ENCODE measurements around the gene PROX1.

Gene PROX1

DNA sequence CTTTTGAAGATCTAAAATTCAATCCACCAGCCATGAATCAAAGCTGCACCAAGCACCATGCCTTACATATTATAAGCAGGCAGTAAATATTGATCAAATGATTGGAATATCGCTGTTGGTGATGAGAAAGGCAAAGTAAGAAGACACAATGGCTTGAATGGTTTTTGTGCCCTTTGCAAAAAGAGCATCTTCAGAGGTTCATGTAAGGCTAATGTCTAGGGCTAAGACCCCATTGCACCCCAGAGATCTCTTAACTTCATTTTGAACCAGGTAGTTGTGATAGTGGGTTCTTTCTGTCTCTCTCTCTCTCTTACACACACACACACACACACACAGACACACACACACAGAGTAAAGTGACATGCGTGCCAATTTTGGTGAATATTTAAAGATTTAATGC, 12.0 kb downstream of the PROX1 start:
- DNase-seq (ENCODE audit: low read depth) = no peak

DNA sequence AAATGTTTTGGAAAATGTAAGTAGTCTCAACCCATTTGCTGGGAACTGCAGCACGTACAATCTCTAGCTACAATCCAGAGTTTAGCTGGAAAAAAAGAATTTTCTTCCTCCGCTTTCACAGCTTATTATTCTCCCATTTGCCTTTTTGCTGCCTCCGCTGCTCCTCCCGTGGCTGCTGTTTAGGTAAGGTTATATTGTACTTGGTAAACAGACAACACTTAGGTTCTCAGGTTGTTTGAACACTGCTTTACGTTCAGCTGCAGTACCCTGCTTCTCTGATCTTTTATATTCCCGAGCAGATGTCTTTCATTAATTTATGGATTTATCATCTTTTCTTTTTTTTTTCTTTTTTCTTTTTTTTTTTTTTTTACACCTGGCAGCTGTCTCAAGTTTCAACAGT, 14.3 kb downstream of the PROX1 start:
- DNase-seq (ENCODE audit: low read depth) = no peak

DNA sequence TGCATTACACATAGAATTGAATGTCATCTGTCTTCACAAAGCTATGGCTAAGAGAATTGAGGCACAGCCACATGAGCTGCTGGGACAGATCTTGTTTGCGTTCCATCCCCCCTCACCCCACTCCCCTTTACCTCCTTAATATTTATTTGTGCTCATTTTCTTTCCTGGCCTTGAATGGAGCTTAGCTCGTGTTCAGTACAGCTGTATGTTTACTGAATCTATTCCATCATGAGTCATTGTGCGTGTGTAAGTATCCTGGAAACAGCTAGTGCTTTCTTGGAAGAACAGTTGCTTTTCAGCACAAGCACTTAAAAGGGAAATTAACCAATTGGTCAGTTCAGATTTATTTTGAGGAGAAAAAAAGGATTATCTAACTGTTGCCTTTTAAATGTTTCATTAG, 14.7 kb downstream of the PROX1 start:
- no peak for DNase-seq (ENCODE audit: low read depth)

DNA sequence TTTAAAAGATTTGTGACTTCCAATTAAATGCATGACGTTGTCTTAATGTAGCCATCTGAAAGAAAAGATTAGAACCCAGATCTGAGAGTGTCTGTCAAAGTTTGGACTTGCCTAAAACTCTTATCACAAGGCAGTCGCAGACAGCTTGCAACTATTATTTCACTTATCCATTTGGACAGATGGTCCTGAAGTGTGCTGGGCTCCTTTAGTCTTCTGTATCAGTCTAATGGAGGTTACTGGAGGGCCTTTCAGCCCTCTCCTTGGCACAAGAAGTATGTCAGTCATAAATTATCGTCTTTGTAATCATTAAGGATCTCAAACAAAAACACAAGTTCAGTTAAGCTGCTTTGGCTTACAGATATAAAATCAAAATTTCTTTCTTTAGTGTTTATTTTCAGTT, 15.5 kb downstream of the PROX1 start:
- DNase-seq (ENCODE audit: low read depth) = no peak

DNA sequence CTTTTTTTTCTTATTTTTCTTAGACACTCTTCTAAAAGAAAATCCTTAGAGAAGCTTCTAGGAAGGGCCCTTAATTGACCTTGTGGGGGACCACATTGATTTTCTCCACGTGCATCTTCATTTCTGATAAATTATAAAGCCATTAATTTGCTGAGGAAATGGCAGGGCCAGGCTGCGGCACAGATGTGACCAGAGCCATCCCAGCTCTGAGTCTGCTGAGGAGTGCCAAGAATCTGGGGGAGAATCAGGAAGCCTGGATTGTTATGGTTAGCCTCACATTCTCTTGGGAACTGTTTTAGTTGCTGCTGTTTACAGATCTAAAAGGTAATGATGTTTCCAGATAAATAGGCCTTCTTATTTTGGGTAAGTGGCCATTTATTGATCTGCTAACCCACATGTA, 16.2 kb downstream of the PROX1 start:
- DNase-seq (ENCODE audit: low read depth) = no peak

DNA sequence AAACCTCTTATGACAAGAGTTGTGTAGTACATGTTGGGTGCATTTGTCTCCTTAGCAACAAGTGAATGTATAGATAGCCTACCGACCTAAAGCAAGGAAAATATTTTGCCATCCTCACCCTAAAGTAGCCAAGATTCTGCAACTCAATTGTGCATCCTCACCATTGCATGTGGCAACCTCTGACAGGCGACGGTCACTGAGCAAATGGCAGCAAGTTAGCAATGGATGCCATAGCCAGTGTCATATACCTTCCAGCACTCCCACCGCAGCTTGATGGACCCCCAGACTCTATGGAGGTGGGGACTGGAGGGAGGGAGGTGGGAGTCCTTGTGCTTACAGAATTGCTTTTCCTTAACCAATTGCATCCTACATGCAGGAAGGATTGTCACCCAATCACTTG, 17.0 kb downstream of the PROX1 start:
- no peak for DNase-seq (ENCODE audit: low read depth)

DNA sequence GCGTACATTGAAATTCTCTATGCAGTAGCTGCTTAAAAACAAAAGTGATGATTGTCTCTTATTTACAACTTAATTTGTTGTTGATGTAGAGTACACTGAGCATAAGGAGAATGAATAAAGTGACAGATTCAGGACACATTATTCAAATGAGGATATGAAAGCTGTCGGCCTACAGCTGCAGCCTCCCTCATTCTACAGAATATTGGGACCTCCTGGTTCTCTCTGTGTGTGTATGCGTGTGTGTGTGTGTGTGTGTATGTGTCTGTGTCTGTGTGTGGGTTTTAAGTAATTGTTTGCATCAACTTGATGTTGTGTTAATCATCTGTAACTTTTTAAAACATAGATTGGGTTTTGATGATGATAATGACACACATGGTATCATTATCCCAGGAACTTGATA, 17.9 kb downstream of the PROX1 start:
- DNase-seq (ENCODE audit: low read depth) = no peak

DNA sequence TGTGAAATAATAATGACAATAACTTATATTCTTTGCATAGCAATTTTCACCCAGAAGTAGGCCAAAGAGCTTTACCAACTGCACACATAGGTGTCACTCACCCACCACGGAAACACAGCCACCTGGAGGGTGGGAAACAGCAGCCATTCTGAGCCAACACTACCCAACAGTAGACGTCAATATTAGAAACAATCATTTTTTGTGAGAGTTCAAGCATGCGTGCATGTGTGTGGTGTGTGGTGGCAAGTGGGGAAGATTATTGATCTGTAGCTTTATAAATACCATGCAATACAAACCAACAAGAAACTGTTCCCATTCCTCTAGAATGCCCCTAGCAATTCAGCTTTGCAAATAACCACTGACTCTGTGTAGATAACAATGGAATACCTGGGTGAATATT, 19.1 kb downstream of the PROX1 start:
- DNase-seq (ENCODE audit: low read depth) = no peak

DNA sequence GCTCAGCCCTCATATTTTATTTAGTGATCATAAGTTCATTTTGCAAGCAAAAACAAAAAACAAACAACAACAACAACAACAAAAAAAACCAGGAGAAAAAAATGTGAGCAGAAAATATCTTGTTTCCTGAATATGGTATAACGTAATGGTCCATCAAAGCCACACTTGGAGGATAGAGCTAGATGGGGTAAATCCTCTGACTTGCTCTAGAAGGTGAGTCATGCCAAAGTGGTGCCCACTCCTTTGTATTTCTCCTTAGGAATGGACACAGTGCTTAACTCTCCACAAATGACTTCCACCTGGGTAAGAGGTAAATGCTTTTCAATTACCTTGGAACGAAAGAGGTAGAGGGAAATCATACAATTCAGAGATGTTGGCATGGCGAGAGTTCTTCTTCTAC, 20.6 kb downstream of the PROX1 start:
- DNase-seq (ENCODE audit: low read depth) = no peak

DNA sequence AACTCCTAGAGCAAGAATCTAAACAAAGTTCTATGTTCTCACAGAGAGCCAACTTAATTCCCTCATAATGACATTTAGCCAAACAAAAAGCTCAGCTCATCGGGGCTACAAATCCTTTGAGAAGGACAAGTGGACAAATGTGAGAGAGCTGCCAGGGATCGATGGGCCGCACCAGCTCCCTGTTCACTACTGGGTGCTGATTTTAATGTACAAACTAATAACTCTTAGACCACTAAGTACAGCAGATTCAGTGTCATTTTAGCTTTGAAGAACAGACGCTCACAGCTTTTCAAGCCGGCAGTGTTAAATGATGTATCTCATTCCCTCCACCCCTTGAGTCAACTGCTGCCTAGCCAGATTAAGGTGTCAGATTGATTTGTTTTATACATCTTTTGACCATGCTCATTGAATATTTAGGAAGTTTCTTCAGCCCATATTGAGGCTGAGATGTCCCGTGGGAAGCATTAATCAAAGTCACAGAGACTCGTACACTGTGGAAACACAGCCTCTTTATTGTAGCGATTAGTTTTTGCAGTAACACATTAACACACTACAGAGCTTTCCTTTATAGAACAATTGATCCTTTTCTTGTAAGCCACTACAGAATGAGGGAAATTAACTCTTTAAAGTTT, 21.1 kb downstream of the PROX1 start:
- DNase-seq (ENCODE audit: low read depth) = no peak

DNA sequence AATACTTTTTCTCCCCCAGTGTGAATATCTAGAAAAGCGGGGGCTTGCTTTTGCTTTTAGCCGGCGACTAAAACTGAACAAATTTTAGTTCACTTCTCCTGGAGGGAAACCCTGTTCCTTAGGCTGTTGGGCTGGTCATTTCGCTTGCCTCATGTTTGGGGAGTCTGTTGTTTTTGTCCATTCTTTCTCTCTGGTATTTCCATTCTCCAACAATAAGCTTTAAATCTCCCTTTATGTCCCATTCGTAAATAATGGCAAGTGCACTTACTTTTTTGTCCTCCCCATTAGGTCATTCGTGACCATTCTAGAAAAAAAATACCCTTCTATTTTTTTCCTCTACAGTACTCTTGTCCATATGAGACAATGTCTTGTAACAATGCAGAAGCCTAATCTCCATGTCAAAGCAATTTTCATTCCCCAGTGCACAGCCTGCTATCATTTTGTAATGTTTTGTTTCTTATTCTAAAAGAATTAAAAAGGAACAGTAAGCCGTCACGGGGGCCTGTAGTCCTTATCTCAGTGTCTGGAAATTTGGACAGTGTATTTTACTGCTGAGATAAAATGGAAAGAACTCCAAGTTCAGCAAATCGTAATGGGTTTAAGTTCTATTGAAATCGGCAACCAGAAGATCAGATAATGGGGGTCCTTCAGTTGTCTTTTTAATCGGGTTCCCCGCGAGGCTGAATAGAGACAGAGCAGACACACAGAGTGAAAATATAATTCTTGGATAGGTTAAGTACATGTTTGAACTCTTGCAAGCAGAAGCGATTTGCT, 21.8 kb downstream of the PROX1 start:
- no peak for DNase-seq (ENCODE audit: low read depth)

DNA sequence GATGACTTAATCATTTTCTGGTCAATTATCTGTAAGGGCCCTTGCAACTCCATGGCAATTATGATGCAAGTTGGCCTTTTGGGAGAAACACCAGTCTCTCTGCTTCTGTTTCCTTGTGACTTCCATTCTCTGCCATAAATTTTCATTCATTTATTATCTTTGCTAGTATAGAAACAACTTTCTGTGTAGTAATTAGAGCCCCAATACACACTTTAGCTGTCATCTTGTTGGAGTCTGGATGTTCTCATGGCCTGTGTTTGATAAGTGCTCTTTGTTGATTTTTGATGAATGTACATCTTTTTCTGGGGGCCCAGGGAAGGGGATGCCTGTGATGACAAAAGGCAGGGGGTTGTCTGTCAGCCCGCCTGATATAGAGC, 22.4 kb downstream of the PROX1 start:
- no peak for DNase-seq (ENCODE audit: low read depth)

DNA sequence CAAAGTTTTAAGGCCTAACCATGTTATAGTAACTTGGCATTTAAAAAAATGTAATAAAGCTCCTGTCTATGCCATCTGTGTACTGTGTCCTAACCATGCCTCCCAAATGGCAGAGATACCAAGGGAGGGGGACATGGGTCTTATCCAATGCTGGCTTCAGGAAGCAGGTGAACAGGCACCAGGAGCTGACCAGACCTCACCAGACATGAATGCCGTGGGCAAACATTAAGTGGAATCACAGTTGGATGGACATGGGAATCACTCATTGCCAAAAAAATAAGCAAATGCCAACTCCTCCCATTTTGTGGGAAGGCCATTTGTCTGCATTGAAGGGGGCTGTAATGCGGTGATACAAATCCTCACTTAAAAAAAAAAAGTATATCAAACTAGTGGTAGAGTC, 22.9 kb downstream of the PROX1 start:
- DNase-seq (ENCODE audit: low read depth) = no peak

DNA sequence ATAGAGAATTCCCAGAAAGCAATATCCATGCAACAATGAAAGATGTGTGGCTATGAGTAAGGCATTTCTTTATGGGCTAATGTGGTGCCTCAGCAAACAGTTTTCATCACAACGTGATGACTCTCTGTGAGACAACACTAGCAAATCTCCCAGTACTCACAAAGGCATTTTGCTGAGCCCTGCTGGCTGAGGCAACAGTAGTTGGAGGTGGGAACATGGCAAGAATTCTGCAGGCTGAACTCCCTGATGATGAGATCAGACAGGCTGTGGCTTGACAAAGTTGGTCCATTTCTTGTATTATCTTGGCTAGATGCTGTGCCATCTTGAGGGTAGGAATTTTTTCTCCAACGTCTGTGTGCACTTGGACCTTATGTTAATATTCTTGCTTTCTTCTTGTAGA, 24.6 kb downstream of the PROX1 start:
- DNase-seq (ENCODE audit: low read depth) = no peak

DNA sequence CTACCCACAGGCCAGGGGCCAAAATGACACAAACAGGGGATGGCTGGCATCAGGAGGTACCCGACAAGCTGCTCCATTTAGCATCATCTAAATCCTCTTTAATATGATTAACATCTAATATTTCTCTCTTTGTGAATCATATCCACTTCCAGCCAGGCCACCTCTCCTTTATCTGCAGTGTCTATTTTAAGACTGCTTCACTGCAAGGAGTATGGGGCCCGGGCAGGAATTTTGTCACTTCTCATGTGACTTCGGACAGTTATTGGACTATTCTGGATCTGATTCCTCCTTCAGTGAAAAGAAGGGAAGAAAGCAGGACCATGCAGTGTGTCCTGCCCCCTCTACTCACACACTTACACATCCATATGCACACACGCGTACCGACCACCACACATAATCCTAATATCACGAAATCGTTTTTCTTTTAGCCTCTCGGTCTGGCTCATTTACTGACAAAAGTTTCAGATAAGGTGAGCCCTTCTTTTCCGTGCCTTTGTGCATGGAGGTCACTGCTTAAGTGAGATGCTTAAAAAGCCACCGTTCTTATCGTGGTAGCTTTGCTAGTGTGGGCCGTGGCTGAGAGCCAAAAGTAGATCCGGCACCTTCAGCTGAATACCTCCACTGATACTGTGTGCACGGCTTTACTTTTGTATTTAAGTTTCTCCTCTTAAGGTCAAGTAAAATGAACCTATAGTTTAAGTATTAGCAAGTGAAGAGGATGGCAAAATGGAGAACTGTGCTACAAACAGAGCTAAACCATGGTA, 26.0 kb downstream of the PROX1 start:
- DNase-seq (ENCODE audit: low read depth) = no peak

DNA sequence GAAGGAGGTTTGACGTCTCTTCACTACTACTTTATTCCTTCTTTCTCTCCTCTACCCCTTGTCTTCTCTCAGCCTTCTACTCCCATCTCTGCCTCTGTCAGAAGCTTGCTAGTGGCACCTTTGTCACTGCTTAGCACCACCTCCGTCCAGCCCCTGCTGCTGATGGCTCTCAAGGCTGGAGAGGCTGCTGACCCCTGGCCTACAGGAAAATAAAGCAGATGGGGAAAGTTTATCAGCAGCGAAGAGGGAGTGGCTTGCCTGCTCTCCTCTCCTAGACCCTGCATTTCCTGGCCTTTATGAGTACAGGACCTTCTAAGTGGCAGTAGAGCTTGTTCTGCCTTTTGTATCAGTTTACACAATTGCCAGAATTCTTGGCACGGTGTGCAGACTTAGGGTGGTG, 27.0 kb downstream of the PROX1 start:
- no peak for DNase-seq (ENCODE audit: low read depth)

DNA sequence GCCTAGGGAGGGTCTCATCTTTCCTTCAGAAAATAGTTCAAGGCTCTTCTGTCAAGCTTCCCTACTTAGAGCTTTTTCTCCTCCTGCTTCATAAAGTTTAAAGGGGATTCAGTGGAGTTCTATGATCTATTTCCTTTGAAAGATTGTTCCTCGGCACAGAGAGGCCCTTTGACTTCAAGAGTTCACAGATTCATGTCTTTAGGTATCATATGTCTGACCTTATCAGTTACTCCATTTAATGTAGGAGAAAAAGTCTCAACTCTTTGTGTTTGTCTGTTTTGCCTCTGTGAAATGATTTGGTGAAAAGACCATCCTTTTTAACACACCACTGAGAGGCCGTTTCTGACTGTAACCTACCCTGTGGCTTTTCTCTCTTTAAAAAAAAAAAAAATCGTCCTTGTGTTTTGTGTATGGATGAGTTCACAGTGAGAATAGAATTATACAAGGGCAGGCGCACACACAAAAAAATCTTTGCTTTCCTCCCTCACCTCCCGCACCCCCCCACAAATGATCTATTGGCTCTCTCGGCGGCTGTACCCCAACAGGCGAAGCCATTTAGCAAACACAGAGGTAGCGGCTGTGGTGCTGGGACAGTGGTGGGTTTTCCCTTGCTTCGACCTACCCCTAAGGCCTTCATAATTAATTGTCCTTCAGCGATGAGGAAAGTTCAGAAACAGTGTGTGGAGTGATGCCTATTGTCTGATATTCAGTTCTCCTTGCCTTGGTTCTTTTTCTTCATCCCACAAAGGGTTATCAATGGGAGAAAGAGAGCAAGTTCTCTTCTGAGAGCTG, 29.6 kb downstream of the PROX1 start:
- DNase-seq (ENCODE audit: low read depth) = no peak

DNA sequence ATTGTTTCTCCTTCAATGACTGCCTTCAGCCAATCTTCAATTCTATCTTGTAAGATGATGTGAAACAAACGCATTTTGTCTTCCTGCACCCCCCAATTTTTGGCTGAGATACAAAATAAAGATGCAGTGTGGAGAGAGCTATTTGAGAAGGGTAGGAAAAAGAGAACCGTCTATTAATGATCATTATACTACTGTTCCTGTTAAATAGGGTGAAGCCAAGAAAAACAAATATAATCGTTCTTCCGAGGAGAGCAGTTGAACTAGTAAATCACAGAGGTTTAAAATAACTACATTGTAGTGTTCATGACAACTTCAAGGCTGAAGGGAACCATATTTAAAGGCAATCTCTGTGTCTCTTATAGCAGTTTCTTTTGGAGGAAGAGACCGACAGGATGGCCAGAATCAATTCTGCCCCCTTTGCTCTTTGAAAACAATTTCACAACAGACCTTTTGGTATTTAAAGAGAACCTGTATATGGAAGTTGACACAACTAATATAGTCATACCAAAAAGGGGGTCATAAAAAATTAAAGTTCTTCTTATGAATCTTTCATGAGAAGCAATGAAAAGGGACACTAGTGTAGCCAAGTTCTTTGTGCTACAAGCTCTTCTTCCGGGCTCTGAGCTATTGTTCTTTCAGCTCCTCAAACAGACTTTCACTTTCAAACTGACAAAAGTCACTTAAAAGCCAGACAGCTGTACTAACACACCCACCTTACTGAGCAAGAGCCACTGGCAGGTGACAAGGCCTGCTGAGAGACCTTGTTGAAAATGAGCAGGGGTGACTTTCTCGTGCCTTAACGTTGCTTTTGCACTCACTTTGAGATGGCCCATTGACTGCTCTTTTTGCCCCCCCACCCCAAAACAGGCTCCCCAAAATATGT, 30.9 kb downstream of the PROX1 start:
- no peak for DNase-seq (ENCODE audit: low read depth)

DNA sequence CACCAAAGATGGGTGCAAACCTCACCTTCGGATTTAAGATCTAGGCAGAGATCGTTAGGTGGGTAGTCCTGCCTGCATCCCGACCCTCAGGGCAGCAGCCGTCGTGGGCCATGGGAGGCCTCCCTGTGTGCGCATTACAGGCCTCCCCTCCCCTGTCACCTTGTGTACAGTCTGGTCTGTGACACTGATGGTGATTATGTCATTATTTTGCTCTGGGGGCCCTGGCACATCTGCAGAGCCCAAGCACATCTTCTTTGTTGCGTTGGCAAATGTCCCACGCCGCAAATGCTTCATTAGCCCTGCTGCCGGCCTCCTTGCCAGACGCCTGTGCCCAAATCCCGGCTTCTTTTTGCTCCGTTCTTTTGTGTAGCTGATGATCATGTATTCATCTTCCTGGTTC, 31.7 kb downstream of the PROX1 start:
- DNase-seq (ENCODE audit: low read depth) = no peak

DNA sequence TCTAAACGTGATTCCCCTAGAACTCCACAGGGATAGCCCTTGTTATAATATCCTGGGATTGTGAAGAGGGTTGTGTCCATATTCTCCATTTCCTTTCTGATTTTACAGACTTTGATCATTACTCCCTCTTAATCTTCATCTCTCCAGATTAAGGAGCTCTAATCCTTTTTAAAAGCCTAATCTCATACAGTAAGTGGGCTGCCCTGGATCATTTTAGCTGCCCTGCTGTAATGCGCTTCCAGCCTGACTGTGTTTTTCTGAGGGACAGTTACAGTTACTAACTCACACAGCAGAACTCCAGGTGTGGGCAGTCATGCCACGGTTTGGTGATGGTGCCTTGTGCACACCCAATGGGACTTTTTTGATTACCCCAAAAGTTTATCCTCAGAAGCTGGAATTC, 33.5 kb downstream of the PROX1 start:
- no peak for DNase-seq (ENCODE audit: low read depth)

DNA sequence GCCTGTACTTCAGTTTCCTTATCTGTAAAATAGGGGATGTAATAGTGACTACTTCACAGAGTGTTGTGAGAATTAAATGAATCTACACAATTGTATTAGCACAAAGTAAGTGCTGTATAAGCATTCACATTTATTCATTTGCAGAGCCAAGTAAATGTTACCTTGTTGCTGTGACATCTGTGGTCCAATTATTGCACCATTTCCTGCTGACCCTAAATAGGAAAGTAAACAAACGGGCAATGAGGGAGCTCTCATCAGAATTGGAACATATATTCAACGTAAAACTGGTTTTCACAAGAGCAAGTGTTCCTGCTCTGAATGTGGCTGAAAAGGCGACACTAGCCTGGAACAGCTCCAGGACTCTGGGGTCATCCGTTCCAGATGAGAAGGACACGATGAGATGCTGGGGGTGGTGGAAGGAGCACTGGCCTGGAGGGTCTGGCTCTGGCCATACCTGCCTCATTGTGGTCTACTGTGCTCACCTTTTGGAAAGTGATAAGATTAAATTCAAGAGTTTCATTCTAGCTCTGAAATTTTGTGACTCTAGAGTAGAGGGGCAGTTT, 34.5 kb downstream of the PROX1 start:
- no peak for DNase-seq (ENCODE audit: low read depth)

Data from activated T-helper 1 cell treated with Interleukin-2 at 50 U/mL for 16 hours (primary cell).